Right ventricle myocardium inferior (tissue), 1 donor: Measurements from ENCODE around the gene MS4A3. TPM values are rescaled to one million over a fixed set of nuclear protein-coding genes. Genes with fewer than 3 reads are reported as not detected.
"Not testable (repeated sequence)": the region's sequence is repeated elsewhere in the genome, so short reads cannot be mapped to it uniquely, and the experiment has no call there.

ENCODE experiments used
- ATAC-seq: fragments of 200-7000 bp; cut with Tn5 transposase; one replicate; pipeline ENCODE4 v1.9.1; 2020; ENCODE audit warnings: mild to moderate bottlenecking, moderate library complexity
- DNase-seq: peaks from one replicate; pipeline ENCODE4 v3.0.0; 2021; ENCODE audit errors: missing footprints
- intact Hi-C: fragments of 100-400 bp; cut with DNase I; formaldehyde crosslinking; loops from one replicate; pipeline ENCODE4 v1.11.0; 2022
- total RNA-seq: library from RNA; stranded (reverse); fragmentation: NEBNext Ultra II Directional; extraction: Animal tissue kit (Norgen Biotek cat#: 25700); gene quantifications from one replicate; pipeline ENCODE4 v1.2.1, GENCODE V29; 2021
- donor health status: DM: no; HTN: yes; CAD: no; lungs with severe emphysema.

MS4A3 gene
- total RNA-seq, 1 donor from 2014 or later: not detected

- no peak for DNase-seq
- ATAC-seq: no peak
- intact Hi-C loops: no loop called here
Measured at GRCh38 chr11:60084631-60085273, 28.3 kb downstream of the MS4A3 start.

GRCh38 chr11:60085909-60086308 lies 29.4 kb downstream of the MS4A3 start:
- no peak for ATAC-seq
- DNase-seq: no peak
- intact Hi-C loops: no loop called here

- DNase-seq (no peak), ATAC-seq (peak; percentile 13)
- intact Hi-C loops: no loop called here
Measured at GRCh38 chr11:60087239-60087638, 30.8 kb downstream of the MS4A3 start.

GRCh38 chr11:60088364-60088763 lies 31.9 kb downstream of the MS4A3 start, which contains the start of gene MS4A2:
TSS of gene MS4A2 (plus strand) at chr11:60088664. CDS start at chr11:60088766, 102 bp downstream.
- no peak for ATAC-seq

GRCh38 chr11:60095477-60096120 lies 39.1 kb downstream of the MS4A3 start:
- ATAC-seq (no peak), DNase-seq (no peak)
- intact Hi-C loops: no loop called here

More at GRCh38 chr11:60088364-60088763, 31.9 kb downstream of the MS4A3 start, which contains the start of gene MS4A2:
- intact Hi-C loops: no loop called here
- DNase-seq: no peak

- ATAC-seq (no peak), DNase-seq (no peak)
- intact Hi-C loops: no loop called here
Measured at GRCh38 chr11:60097189-60097588, 40.7 kb downstream of the MS4A3 start.

- DNase-seq (no peak), ATAC-seq (no peak)
- intact Hi-C loops: no loop called here
Measured at GRCh38 chr11:60098508-60098907, 42.0 kb downstream of the MS4A3 start.

- intact Hi-C loops: no loop called here
- ATAC-seq (no peak), DNase-seq (no peak)
Measured at GRCh38 chr11:60100516-60100915, 44.1 kb downstream of the MS4A3 start.

GRCh38 chr11:60101368-60101767 lies 44.9 kb downstream of the MS4A3 start:
- DNase-seq, ATAC-seq, intact Hi-C loops: not testable (repeated sequence)

GRCh38 chr11:60104471-60105115 lies 48.1 kb downstream of the MS4A3 start:
- intact Hi-C loops, DNase-seq, ATAC-seq: not testable (repeated sequence)

- intact Hi-C loops, ATAC-seq, DNase-seq: not testable (repeated sequence)
Measured at GRCh38 chr11:60108631-60109030, 52.2 kb downstream of the MS4A3 start.

- intact Hi-C loops: no loop called here
- DNase-seq (no peak), ATAC-seq (no peak)
Measured at GRCh38 chr11:60111793-60112192, 55.3 kb downstream of the MS4A3 start.

GRCh38 chr11:60116996-60117790 lies 60.7 kb downstream of the MS4A3 start:
- ATAC-seq (no peak), DNase-seq (no peak)
- intact Hi-C loops: no loop called here

- intact Hi-C loops: no loop called here
- DNase-seq: no peak
- ATAC-seq: no peak
Measured at GRCh38 chr11:60118338-60118737, 61.9 kb downstream of the MS4A3 start.

- DNase-seq (no peak), ATAC-seq (no peak)
- intact Hi-C loops: no loop called here
Measured at GRCh38 chr11:60119710-60120109, 63.2 kb downstream of the MS4A3 start.
